Sigmoid colon (tissue), 4 donors: ENCODE data around the gene NPBWR2.

Experiments used
- POLR2AphosphoS5 ChIP-seq, 4 donors: sonication (generic); formaldehyde crosslinking; IDR thresholded peaks; one replicate each; pipeline ENCODE4 v1.6.1; 2017; ENCODE audit warnings: antibody characterized with exemption in 4 of 4
- TF ChIP-seq, protein P1 (sequence below), 4 experiments: fragments of 450-650 bp in 3 of 4; fragments of 200-600 bp in 1 of 4; IDR thresholded peaks; one replicate each; pipeline ENCODE4 v1.5.1; 2016 to 2019; ENCODE audit warnings: antibody characterized with exemption in 4 of 4, mild to moderate bottlenecking in 3 of 4, moderate library complexity in 2 of 4

GRCh38 chr20:64083378-64083803, 24.0 kb downstream of the NPBWR2 start:
- TF ChIP-seq, protein P1, sequence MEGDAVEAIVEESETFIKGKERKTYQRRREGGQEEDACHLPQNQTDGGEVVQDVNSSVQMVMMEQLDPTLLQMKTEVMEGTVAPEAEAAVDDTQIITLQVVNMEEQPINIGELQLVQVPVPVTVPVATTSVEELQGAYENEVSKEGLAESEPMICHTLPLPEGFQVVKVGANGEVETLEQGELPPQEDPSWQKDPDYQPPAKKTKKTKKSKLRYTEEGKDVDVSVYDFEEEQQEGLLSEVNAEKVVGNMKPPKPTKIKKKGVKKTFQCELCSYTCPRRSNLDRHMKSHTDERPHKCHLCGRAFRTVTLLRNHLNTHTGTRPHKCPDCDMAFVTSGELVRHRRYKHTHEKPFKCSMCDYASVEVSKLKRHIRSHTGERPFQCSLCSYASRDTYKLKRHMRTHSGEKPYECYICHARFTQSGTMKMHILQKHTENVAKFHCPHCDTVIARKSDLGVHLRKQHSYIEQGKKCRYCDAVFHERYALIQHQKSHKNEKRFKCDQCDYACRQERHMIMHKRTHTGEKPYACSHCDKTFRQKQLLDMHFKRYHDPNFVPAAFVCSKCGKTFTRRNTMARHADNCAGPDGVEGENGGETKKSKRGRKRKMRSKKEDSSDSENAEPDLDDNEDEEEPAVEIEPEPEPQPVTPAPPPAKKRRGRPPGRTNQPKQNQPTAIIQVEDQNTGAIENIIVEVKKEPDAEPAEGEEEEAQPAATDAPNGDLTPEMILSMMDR (IDR thresholded peaks at IDR 0.05), result peak in 2 of 4 experiments; percentile 42 to 68
- TF ChIP-seq POLR2AphosphoS5 (IDR thresholded peaks at IDR 0.05), result no peak
